Naive thymus-derived CD4-positive, alpha-beta T cell (primary cell): Measurements from ENCODE around the gene SMARCD1. TPM values are rescaled to one million over a fixed set of nuclear protein-coding genes. Genes with fewer than 3 reads are reported as not detected.

ENCODE experiments used
- ATAC-seq: fragments of 150-1000 bp; cut with Tn5 transposase; 2 replicates; pipeline ENCODE4 v1.10.0; 2021; ENCODE audit warnings: mild to moderate bottlenecking, moderate library complexity
- CTCF ChIA-PET: fragments of 350-600 bp; sonication (Branson Sonifier 250); formaldehyde crosslinking; loops from one replicate; lab custom pipeline; 2021; ENCODE audit warnings: antibody characterized with exemption; lab: Charles Lee
- POLR2A ChIA-PET: fragments of 350-600 bp; sonication (Branson Sonifier 250); formaldehyde crosslinking; loops from one replicate; lab custom pipeline; 2021; ENCODE audit warnings: antibody characterized with exemption, inconsistent platforms; lab: Charles Lee
- DNase-seq, 9 donors: peaks; one replicate each; pipeline versions ENCODE4 v3.0.0 to v3.0.0-alpha.2; 2020 to 2022; ENCODE audit warnings: mixed read lengths in 1 of 9
- H3K27ac ChIP-seq: one replicate; pipeline ENCODE4 v1.7.0; 2013; ENCODE audit warnings: mild to moderate bottlenecking, low read depth, low read length, moderate library complexity
- H3K27me3 ChIP-seq, 2 donors: one replicate each; pipeline ENCODE4 v1.7.0; 2013; ENCODE audit warnings: low read length in 2 of 2, mild to moderate bottlenecking in 2 of 2, moderate library complexity in 2 of 2; ENCODE audit not compliant: control insufficient read depth in 2 of 2, insufficient read depth in 2 of 2
- H3K36me3 ChIP-seq, 3 experiments: 1 replicate in 2 of 3; 2 replicates in 1 of 3; pipeline ENCODE4 v1.7.0; 2013; ENCODE audit warnings: low read length in 3 of 3, mild to moderate bottlenecking in 3 of 3, moderate library complexity in 1 of 3; ENCODE audit not compliant: insufficient read depth in 3 of 3, control insufficient read depth in 2 of 3
- H3K4me1 ChIP-seq, 2 donors: one replicate each; pipeline ENCODE4 v1.7.0; 2013; ENCODE audit warnings: low read length in 2 of 2, mild to moderate bottlenecking in 2 of 2, moderate library complexity in 1 of 2; ENCODE audit not compliant: control insufficient read depth in 2 of 2, insufficient read depth in 2 of 2
- H3K4me3 ChIP-seq: 2 replicates; pipeline ENCODE4 v1.7.0; 2013; ENCODE audit warnings: mild to moderate bottlenecking, low read length
- H3K9me3 ChIP-seq, 3 experiments: 1 replicate in 2 of 3; 2 replicates in 1 of 3; pipeline ENCODE4 v1.7.0; 2013; ENCODE audit warnings: low read length in 3 of 3; ENCODE audit not compliant: control insufficient read depth in 2 of 3
- H3K27ac Mint-ChIP-seq, 9 donors: one replicate each; pipeline ENCODE4 v1.8.0; 2020 to 2022; ENCODE audit warnings: mixed read lengths in 9 of 9, mild to moderate bottlenecking in 8 of 9, moderate library complexity in 5 of 9, inconsistent platforms in 2 of 9
- H3K27me3 Mint-ChIP-seq, 5 donors: one replicate each; pipeline ENCODE4 v1.8.0; 2021 to 2022; ENCODE audit warnings: mixed read lengths in 5 of 5, mild to moderate bottlenecking in 1 of 5
- H3K36me3 Mint-ChIP-seq, 5 donors: one replicate each; pipeline ENCODE4 v1.8.0; 2020 to 2022; ENCODE audit warnings: mixed read lengths in 5 of 5, mild to moderate bottlenecking in 3 of 5, inconsistent platforms in 1 of 5
- H3K4me1 Mint-ChIP-seq, 7 donors: one replicate each; pipeline ENCODE4 v1.8.0; 2020 to 2022; ENCODE audit warnings: mixed read lengths in 7 of 7, mild to moderate bottlenecking in 3 of 7, inconsistent platforms in 1 of 7
- H3K4me3 Mint-ChIP-seq, 10 donors: one replicate each; pipeline ENCODE4 v1.8.0; 2020 to 2022; ENCODE audit warnings: mild to moderate bottlenecking in 10 of 10, mixed read lengths in 10 of 10, moderate library complexity in 6 of 10, inconsistent platforms in 2 of 10
- H3K9me3 Mint-ChIP-seq, 11 donors: one replicate each; pipeline ENCODE4 v1.8.0; 2020 to 2022; ENCODE audit warnings: mixed read lengths in 11 of 11, mild to moderate bottlenecking in 4 of 11, inconsistent platforms in 1 of 11, moderate library complexity in 1 of 11
- intact Hi-C, 2 donors: fragments of 100-400 bp; cut with micrococcal nuclease; formaldehyde crosslinking; loops; one replicate each; pipeline ENCODE4 v1.15.1; 2023
- polyA plus RNA-seq, 2 donors: library from polyadenylated mRNA; unstranded; fragments of 300-500 nt; fragmentation: Illumina TruSeq; gene quantifications; one replicate each; pipeline ENCODE4 v1.2.3, GENCODE V29; 2021
- total RNA-seq, 6 experiments: library from RNA in 5 of 6; stranded (reverse) in 5 of 6; gene quantifications; 1 replicate in 5 of 6; 2 replicates in 1 of 6; pipeline ENCODE4 v1.2.3 and lab custom pipeline; 2021 to 2026

The SMARCD1 gene
- total and polyA plus RNA-seq, 7 experiments from 2014 or later = 9.5 to 88.5 (median 67.2) TPM

GRCh38 chr12:50041962-50042361 lies 43.2 kb upstream of the SMARCD1 start:
- Histone ChIP-seq H3K4me1 (no peaks in the 10 kb centered on the region), H3K9me3 (no peaks in the 10 kb centered on the region), H3K36me3 (no peaks in the 10 kb centered on the region), H3K27me3 (no peaks in the 10 kb centered on the region), H3K27ac (no peak overlapping the region), H3K4me3 (no peak overlapping the region)
- Mint-ChIP-seq H3K9me3 (no peaks in the 10 kb centered on the region), H3K27me3 (peaks cover 0 to 5% (median 0%) of the 10 kb centered on the region in 5 donors), H3K4me3 (no peak overlapping the region), H3K36me3 (no peaks in the 10 kb centered on the region), H3K4me1 (peaks cover 0 to 15% (median 0%) of the 10 kb centered on the region in 7 donors), H3K27ac (peak overlapping the region in 1 of 9 donors; percentile 6)
- ATAC-seq (no peak), DNase-seq (no peak)
- ChIA-PET CTCF (interaction anchor here (4.5 to 6.7 kb wide), 2 partner anchors 13 to 26 kb away, joined by 19 to 47 read pairs; no protein-coding TSS in a partner anchor), POLR2A (no interaction called here)
- intact Hi-C loops = no loop called here

- CTCF ChIA-PET = interaction anchor here (4.5 kb wide), 1 partner anchor 12 kb away, joined by 19 read pairs; no protein-coding TSS in a partner anchor
- DNase-seq = no peak
- POLR2A ChIA-PET = interaction anchor here (0.6 kb wide), 2 partner anchors 17 to 498 kb away, joined by 3 to 4 read pairs; no protein-coding TSS in a partner anchor
- Histone ChIP-seq H3K4me1 (no peaks in the 10 kb centered on the region), H3K4me3 (no peak overlapping the region), H3K27ac (no peak overlapping the region), H3K9me3 (no peaks in the 10 kb centered on the region), H3K27me3 (no peaks in the 10 kb centered on the region), H3K36me3 (no peaks in the 10 kb centered on the region)
- Mint-ChIP-seq H3K36me3 (no peaks in the 10 kb centered on the region), H3K4me1 (peaks cover 0 to 21% (median 0%) of the 10 kb centered on the region in 7 donors), H3K27me3 (peaks cover 0 to 11% (median 0%) of the 10 kb centered on the region in 5 donors), H3K27ac (no peak overlapping the region), H3K4me3 (peak overlapping the region in 1 of 10 donors; percentile 1), H3K9me3 (no peaks in the 10 kb centered on the region)
- no peak for ATAC-seq
- intact Hi-C loops = no loop called here
Observed at GRCh38 chr12:50042693-50043092, 42.4 kb upstream of the SMARCD1 start.

DNA sequence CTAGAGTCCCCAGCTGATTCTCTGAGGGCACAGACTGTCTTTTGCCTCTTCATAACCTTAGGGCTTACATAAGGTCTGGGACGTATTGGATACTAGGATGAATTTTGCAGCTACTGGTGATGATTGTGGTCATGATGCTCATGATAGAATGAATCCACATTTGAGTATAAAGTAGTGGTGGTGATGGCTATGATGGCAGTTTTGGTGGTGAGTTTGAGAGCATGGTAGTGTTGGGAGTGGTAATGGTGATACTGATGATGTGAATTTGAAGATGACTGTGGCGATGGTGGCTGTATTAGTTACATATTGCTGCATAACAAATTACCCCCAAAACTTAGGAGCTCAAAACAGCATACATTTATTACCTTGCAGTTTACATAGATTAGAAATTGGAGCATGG lies 41.8 kb upstream of the SMARCD1 start:
- ATAC-seq (no peak), DNase-seq (no peak)
- Histone ChIP-seq H3K4me3 (no peak overlapping the region), H3K27ac (no peak overlapping the region), H3K4me1 (no peaks in the 10 kb centered on the region), H3K27me3 (no peaks in the 10 kb centered on the region), H3K36me3 (no peaks in the 10 kb centered on the region), H3K9me3 (no peaks in the 10 kb centered on the region)
- Mint-ChIP-seq H3K4me1 (peaks cover 0 to 21% (median 0%) of the 10 kb centered on the region in 7 donors), H3K27me3 (peaks cover 0 to 9% (median 0%) of the 10 kb centered on the region in 5 donors), H3K4me3 (no peak overlapping the region), H3K9me3 (no peaks in the 10 kb centered on the region), H3K36me3 (no peaks in the 10 kb centered on the region), H3K27ac (no peak overlapping the region)
- ChIA-PET CTCF (interaction anchor here (0.7 kb wide), 1 partner anchor 13 kb away, joined by 3 read pairs; no protein-coding TSS in a partner anchor), POLR2A (interaction anchor here (0.6 kb wide), 2 partner anchors 18 to 499 kb away, joined by 3 to 4 read pairs; no protein-coding TSS in a partner anchor)
- intact Hi-C loops = no loop called here

- ATAC-seq (no peak), DNase-seq (no peak)
- POLR2A ChIA-PET = no interaction called here
- no peak overlapping the region for H3K27ac Mint-ChIP-seq
- intact Hi-C loops = no loop called here
- no peak overlapping the region for H3K4me3 ChIP-seq
- no peaks in the 10 kb centered on the region for H3K36me3 Mint-ChIP-seq
- CTCF ChIA-PET = interaction anchor here (0.7 kb wide), 1 partner anchor 12 kb away, joined by 3 read pairs; no protein-coding TSS in a partner anchor
- H3K36me3 ChIP-seq = no peaks in the 10 kb centered on the region
- no peaks in the 10 kb centered on the region for H3K4me1 ChIP-seq
- no peaks in the 10 kb centered on the region for H3K27me3 ChIP-seq
- no peak overlapping the region for H3K27ac ChIP-seq
- H3K4me1 Mint-ChIP-seq = peaks cover 0 to 21% (median 0%) of the 10 kb centered on the region in 7 donors
- H3K27me3 Mint-ChIP-seq = peaks cover under 1 to 12% (median 1%) of the 10 kb centered on the region in 5 donors
- H3K9me3 Mint-ChIP-seq = no peaks in the 10 kb centered on the region
- H3K4me3 Mint-ChIP-seq = no peak overlapping the region
- no peaks in the 10 kb centered on the region for H3K9me3 ChIP-seq
Observed at GRCh38 chr12:50043854-50044253, 41.3 kb upstream of the SMARCD1 start.

GRCh38 chr12:50047693-50048250 lies 37.4 kb upstream of the SMARCD1 start:
- Histone ChIP-seq H3K27me3 (no peaks in the 10 kb centered on the region), H3K36me3 (no peaks in the 10 kb centered on the region), H3K4me3 (no peak overlapping the region), H3K4me1 (no peaks in the 10 kb centered on the region), H3K27ac (no peak overlapping the region), H3K9me3 (no peaks in the 10 kb centered on the region)
- intact Hi-C loops = no loop called here
- no peaks in the 10 kb centered on the region for H3K36me3 Mint-ChIP-seq
- H3K4me1 Mint-ChIP-seq = peaks cover 0 to 13% (median 3%) of the 10 kb centered on the region in 7 donors
- H3K4me3 Mint-ChIP-seq = no peak overlapping the region
- ChIA-PET CTCF (no interaction called here), POLR2A (no interaction called here)
- no peak overlapping the region for H3K27ac Mint-ChIP-seq
- ATAC-seq (no peak), DNase-seq (no peak)
- H3K9me3 Mint-ChIP-seq = no peaks in the 10 kb centered on the region
- peaks cover 34 to 47% (median 37%) of the 10 kb centered on the region in 5 donors for H3K27me3 Mint-ChIP-seq

GRCh38 chr12:50049254-50050118 lies 35.7 kb upstream of the SMARCD1 start:
- Mint-ChIP-seq H3K9me3 (no peaks in the 10 kb centered on the region), H3K4me1 (peaks cover 0 to 9% (median 3%) of the 10 kb centered on the region in 7 donors), H3K4me3 (peak overlapping the region in 1 of 10 donors; percentile 29), H3K27ac (peak overlapping the region in 1 of 9 donors; percentile 3), H3K27me3 (peaks cover 41 to 61% (median 44%) of the 10 kb centered on the region in 5 donors), H3K36me3 (no peaks in the 10 kb centered on the region)
- Histone ChIP-seq H3K4me1 (no peaks in the 10 kb centered on the region), H3K9me3 (no peaks in the 10 kb centered on the region), H3K4me3 (no peak overlapping the region), H3K27ac (no peak overlapping the region), H3K36me3 (no peaks in the 10 kb centered on the region), H3K27me3 (no peaks in the 10 kb centered on the region)
- ChIA-PET POLR2A (no interaction called here), CTCF (interaction anchor here (1.1 to 1.8 kb wide), 3 partner anchors 9 to 82 kb away, joined by 4 to 5 read pairs (median 5); no protein-coding TSS in a partner anchor)
- no peak for DNase-seq
- intact Hi-C loops = loop anchor here in 1 of 2 donors (10.0 kb wide), 1 partner anchor 205 kb away; the partner anchor contains the start of gene BCDIN3D
- no peak for ATAC-seq
